ENCODE results near the gene HS3ST3B1.

DNA sequence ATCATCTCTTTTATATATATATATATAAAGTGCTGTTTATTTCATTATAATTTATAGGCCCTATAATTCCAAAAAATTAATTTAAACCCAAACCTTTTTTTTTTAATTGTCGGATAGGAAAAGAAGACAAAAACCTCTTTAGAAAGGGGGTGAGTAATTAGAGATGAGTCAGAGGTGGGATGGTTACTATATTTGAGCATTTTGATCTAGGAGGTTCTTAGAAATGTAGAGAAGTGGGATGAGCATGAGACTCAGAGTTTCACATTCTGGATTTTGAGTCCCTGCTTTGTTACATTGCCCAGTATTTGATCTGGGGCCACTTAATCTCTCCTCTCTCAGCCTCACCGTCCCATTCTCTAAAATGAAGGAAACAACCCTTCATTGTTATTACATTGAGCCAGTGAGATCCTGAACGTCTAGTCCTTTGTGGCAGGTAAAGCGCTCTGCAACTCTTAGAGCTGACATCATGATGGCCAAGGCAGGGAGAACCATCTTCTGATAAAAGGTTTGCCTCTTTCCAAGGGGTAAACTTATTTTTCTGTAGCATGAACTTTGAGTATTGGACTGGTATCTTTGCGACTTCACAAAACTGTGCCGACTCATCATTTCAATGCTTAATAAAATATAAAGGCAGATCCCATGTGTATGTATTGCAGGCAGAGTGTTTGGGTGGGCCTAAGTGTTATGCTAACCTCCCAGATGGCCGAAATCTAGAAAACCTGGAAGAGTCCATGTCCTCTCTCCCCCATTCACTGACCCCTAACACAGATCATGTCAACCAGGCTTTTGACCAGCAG lies 21.3 kb downstream of the HS3ST3B1 start:
- TF ChIP-seq RAD21 (IDR thresholded peaks at IDR 0.05; ENCODE audit: low read depth) (no peak), EP300 (IDR thresholded peaks at IDR 0.05; ENCODE audit: borderline replicate concordance) (no peak)

All from Ishikawa (cell line).